ENCODE results near the gene RAET1G.
"Not testable (repeated sequence)": the region's sequence is repeated elsewhere in the genome, so short reads cannot be mapped to it uniquely, and the experiment has no call there.

The RAET1G gene, protein sequence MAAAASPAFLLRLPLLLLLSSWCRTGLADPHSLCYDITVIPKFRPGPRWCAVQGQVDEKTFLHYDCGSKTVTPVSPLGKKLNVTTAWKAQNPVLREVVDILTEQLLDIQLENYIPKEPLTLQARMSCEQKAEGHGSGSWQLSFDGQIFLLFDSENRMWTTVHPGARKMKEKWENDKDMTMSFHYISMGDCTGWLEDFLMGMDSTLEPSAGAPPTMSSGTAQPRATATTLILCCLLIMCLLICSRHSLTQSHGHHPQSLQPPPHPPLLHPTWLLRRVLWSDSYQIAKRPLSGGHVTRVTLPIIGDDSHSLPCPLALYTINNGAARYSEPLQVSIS

DNA sequence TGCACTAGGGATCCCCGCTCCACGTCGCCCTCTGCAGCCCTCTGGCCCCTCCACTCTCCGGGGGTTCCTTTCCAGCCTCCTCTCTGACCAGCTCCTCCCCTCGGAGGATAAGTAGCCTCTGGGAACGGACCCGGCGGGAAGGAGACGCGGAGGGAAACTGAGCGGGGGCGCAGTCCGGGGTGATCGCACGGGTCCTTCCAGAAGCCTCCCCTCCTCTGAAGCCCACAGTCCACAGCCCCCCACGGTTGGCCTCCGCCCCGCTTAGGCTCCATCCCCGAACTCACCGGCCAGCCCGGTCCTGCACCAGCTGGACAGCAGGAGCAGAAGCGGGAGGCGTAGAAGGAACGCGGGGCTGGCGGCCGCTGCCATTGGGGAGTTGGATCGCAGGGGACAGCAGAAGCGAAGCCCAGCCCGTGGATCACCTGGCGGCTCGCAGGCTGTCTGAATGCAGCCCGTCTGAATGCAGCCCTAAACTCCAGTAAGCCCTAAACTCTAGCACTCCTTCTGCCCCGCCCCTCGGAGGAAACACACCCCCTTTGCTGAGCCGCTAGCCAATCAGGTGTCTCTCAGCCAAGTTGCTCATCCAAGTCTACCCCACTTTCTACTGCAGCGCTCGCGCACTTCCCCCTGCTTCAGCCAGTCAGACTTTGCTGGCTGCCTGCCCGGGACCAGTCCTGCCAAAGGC is at the start of gene RAET1G:
TSS of gene RAET1G (minus strand) at position 480 of the 685 bp plus-strand sequence. CDS start at position 369, 111 bp downstream.
- H3K27ac Mint-ChIP-seq = no peak within 1 kb of the TSS
- H3K4me3 Mint-ChIP-seq = peak within 1 kb of the TSS; percentile 81
- peaks cover 79% of the 10 kb centered on the region for H3K27me3 Mint-ChIP-seq (ENCODE audit: low read depth)
- H3K4me1 Mint-ChIP-seq (ENCODE audit: low read depth) = peaks cover 23% of the 10 kb centered on the region
- no peaks in the 10 kb centered on the region for H3K36me3 Mint-ChIP-seq (ENCODE audit: low read depth)
- no peaks in the 10 kb centered on the region for H3K9me3 Mint-ChIP-seq

DNA sequence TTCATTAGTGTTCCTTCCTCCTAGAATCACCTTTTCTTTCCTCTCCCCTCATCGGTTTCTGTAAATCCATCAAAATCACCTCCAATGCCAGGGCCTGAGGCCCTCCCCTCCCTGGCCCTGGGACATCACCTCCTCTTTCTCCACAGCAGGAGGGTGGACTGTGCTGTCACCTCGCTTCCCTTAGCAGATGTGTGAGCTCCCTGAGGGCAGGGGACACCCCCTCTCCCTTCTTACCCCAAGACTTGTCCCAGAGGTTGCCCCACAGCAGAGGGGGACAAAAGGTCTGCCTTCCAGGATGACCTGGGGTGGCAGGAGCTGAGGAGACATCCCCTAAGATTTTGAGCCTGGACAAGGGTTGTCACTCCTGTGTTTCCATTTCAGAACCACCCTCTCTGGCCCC is 46.7 kb upstream of the RAET1G start:
- no peaks in the 10 kb centered on the region for H3K9me3 Mint-ChIP-seq
- H3K36me3 Mint-ChIP-seq (ENCODE audit: low read depth) = peaks cover 11% of the 10 kb centered on the region
- H3K4me3 Mint-ChIP-seq = no peak overlapping the region
- peaks cover 13% of the 10 kb centered on the region for H3K4me1 Mint-ChIP-seq (ENCODE audit: low read depth)
- H3K27me3 Mint-ChIP-seq (ENCODE audit: low read depth) = peaks cover 84% of the 10 kb centered on the region
- no peak overlapping the region for H3K27ac Mint-ChIP-seq

DNA sequence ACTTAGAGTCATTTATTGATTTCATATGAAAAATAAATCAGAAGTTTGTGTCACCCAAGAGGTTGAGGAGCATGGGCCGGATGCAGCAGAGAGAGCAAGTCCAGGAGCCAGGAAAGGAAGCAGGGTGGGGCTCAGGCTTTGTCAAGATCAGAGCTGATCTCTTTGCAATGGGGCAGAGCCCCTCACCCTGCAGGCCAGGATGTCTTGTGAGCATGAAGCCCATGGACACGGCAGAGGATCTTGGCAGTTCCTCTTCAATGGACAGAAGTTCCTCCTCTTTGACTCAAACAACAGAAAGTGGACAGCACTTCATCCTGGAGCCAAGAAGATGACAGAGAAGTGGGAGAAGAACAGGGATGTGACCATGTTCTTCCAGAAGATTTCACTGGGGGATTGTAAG is 46.0 kb upstream of the RAET1G start:
- H3K4me3 Mint-ChIP-seq, H3K27ac Mint-ChIP-seq, H3K9me3 Mint-ChIP-seq: not testable (repeated sequence)
- Mint-ChIP-seq H3K36me3 (ENCODE audit: low read depth) (peaks cover 11% of the 10 kb centered on the region), H3K27me3 (ENCODE audit: low read depth) (peaks cover 84% of the 10 kb centered on the region), H3K4me1 (ENCODE audit: low read depth) (peaks cover 18% of the 10 kb centered on the region)

DNA sequence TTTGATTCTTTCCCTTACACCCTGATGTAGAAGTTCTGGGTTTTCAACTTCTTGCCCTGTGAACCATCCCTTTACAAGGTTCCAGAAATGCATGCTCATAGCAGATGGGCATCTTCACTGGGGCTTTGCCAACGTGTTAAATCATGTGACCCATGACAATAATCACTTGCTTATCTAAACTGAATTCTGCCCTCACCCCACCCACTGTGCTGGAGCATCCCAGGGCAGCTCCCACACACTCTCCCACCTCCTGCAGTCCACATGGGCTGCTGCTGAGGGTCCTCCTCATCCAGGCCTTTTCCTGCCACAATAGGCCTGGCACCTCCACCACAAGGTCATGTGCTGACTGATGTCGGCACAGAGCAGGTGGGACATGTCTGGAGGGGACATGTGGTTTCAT is 45.1 kb upstream of the RAET1G start:
- H3K4me3 Mint-ChIP-seq, H3K27ac Mint-ChIP-seq, H3K9me3 Mint-ChIP-seq: not testable (repeated sequence)
- peaks cover 24% of the 10 kb centered on the region for H3K4me1 Mint-ChIP-seq (ENCODE audit: low read depth)
- H3K36me3 Mint-ChIP-seq (ENCODE audit: low read depth) = peaks cover 11% of the 10 kb centered on the region
- peaks cover 88% of the 10 kb centered on the region for H3K27me3 Mint-ChIP-seq (ENCODE audit: low read depth)

DNA sequence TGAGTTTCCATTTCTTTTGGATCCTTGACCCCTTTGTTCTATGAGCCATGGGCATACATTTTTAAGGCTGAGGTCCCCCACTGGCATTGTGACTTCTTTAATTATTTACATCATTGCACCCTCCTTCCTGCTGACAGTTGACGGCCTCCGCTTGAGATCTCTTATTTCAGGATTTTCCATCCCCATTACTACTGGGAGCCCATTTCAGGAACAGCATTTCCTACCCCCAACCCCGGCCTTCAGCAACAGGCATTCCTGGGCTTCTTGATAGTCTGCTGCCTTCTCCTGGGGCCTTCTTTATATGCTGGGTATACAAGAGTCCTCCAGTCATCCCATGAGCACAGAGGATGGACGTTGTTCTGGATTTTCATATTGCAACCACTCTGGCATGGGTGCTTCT is 44.7 kb upstream of the RAET1G start:
- H3K27ac Mint-ChIP-seq = no peak overlapping the region

DNA sequence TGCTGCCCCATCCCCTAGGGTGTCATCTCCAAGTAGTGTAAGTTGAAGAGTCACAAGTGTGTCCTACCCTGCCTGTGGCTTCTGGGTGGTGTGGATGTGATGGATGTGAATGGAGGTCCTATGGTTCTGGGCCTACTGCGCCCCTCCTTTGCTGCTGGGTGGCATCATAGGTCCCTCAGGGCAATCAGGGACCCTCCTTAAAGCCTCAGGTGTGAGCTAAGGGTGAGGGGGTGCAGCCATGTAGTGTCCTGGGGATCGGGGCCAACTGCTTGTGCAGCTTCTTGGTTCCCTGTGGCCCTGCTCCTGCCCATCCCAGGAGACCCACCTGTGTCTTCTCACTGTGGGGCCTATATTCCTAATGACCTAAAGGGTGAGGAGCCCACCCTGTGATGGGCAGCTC is 43.4 kb upstream of the RAET1G start:
- H3K36me3 Mint-ChIP-seq (ENCODE audit: low read depth); H3K9me3 Mint-ChIP-seq; H3K4me3 Mint-ChIP-seq; H3K27ac Mint-ChIP-seq: not testable (repeated sequence)
- peaks cover 25% of the 10 kb centered on the region for H3K4me1 Mint-ChIP-seq (ENCODE audit: low read depth)
- H3K27me3 Mint-ChIP-seq (ENCODE audit: low read depth) = peaks cover 83% of the 10 kb centered on the region

More for the DNA sequence above, 44.7 kb upstream of the RAET1G start:
- H3K36me3 Mint-ChIP-seq (ENCODE audit: low read depth) = peaks cover 11% of the 10 kb centered on the region
- peaks cover 85% of the 10 kb centered on the region for H3K27me3 Mint-ChIP-seq (ENCODE audit: low read depth)
- peaks cover 25% of the 10 kb centered on the region for H3K4me1 Mint-ChIP-seq (ENCODE audit: low read depth)
- no peaks in the 10 kb centered on the region for H3K9me3 Mint-ChIP-seq
- no peak overlapping the region for H3K4me3 Mint-ChIP-seq

DNA sequence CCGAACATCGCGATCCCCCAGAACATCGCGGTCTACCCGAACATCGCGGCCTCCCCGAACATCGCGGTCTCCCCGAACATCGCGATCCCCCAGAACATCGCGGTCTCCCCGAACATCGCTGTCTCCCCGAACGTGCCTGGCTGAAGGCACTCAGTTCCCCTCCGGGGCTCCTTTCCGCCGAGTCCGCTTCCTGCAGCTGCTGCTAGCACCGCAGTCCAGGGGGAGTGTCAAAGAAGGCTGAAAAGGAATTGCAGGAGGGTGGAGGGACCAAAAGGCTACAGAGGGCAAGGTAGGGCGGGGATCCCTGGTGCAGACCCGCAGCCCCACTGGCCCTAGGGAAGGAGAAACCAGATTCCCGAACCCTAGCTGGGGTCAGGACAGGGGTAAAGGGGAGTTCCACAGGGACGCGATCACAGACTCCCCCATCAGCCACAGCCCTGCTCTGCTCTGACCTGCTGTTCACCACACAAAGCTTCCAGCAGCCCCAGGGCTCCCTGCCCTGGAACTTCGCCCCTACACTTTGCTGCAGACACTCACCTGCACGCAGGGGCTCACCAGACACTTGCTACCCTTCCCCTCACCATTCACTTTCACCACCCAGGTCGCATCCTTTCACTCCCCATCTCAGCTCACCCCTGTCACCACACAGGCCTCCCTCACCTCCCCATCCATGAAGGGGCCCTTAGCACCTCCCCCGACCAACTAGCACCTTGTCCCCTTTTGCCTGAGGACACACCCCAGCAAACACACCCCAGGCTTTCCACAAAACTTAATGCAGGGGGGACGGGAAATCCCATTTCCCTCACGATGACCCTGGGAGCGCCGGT is 42.5 kb upstream of the RAET1G start:
- Mint-ChIP-seq H3K4me1 (ENCODE audit: low read depth) (peaks cover 25% of the 10 kb centered on the region), H3K4me3 (peak overlapping the region; percentile 91), H3K27me3 (ENCODE audit: low read depth) (peaks cover 83% of the 10 kb centered on the region), H3K27ac (peak overlapping the region; percentile 82), H3K9me3 (no peaks in the 10 kb centered on the region), H3K36me3 (ENCODE audit: low read depth) (peaks cover 8% of the 10 kb centered on the region)

DNA sequence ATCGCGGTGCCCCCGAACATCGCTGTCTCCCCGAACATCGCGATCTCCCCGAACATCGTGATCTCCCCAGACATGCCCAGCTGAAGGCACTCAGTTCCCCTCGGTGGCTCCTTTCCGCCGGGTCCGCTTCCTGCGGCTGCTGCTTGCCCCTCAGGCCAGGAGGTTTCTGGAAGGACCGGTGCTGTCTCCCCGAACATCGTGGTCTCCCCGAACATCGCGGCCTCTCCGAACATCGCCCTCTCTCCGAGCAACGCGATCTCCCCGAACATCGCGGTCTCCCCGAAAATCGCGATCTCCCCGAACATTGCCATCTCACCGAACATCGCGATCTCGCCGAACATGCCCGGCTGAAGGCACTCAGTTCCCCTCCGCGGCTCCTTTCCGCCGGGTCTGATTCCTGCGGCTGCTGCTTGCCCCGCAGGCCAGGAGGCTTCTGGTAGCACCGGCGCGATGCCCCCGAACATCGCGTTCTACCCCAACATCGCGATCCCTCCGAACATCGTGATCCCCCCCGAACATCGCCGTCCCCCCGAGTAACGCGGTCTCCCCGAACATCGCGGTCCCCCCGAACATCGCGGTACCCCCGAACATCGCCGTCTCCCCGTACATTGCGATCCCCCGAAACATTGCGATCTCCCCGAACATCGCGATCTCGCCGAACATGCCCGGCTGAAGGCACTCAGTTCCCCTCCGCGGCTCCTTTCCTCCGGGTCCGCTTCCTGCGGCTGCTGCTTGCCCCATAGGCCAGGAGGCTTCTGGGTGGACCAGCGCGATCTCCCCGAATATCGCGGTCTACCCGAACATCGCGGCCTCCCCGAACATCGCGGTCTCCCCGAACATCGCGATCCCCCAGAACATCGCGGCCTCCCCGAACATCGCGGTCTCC is 41.6 kb upstream of the RAET1G start:
- peaks cover 25% of the 10 kb centered on the region for H3K4me1 Mint-ChIP-seq (ENCODE audit: low read depth)
- no peaks in the 10 kb centered on the region for H3K9me3 Mint-ChIP-seq
- peak overlapping the region; percentile 82 for H3K27ac Mint-ChIP-seq
- peaks cover 84% of the 10 kb centered on the region for H3K27me3 Mint-ChIP-seq (ENCODE audit: low read depth)
- H3K4me3 Mint-ChIP-seq = peak overlapping the region; percentile 91
- peaks cover 7% of the 10 kb centered on the region for H3K36me3 Mint-ChIP-seq (ENCODE audit: low read depth)

DNA sequence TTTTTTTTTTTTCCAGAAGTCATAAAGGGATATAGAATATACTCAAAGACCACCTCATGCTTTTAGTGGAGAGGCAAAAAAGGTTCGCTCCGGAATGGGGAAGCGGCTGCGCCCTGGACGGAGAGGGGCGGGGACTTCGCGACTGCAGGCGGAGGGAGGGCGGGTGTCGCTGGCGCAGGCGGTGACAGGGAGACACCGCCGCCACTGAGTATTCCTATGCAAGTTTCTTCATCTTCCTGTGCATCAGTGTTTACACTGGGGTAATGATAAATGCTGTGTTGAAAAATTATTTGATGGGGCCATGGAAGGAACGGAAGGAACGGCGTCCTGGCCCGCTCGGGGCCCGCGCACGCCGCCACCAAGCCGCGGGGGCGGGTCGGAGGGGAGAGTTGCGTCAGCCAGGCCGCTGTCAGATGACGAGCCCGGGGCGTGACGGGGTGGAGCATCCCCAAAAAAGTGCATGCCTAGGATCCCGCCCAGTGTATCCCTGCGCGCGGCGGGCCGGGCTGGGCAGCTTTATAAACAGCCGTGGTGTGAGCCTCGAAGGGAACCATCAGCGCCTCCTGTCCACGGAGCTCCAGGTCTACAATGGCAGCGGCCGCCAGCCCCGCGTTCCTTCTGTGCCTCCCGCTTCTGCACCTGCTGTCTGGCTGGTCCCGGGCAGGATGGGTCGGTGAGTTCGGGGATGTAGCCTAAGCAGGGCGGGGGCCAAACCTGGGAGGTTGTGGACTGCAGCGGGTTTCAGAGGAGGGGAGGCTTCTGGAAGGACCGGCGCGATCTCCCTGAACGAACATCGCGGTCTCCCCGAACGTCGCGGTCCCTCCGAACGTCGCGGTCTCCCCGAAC is 40.8 kb upstream of the RAET1G start, which contains the start of gene ULBP1:
TSS of gene ULBP1 (plus strand) at position 482 of the 846 bp plus-strand sequence. CDS start at position 589, 107 bp downstream.
- Mint-ChIP-seq H3K4me3 (peak within 1 kb of the TSS; percentile 91), H3K27ac (peak within 1 kb of the TSS; percentile 82), H3K36me3 (ENCODE audit: low read depth) (peaks cover 3% of the 10 kb centered on the region), H3K27me3 (ENCODE audit: low read depth) (peaks cover 84% of the 10 kb centered on the region), H3K9me3 (no peaks in the 10 kb centered on the region), H3K4me1 (ENCODE audit: low read depth) (peaks cover 25% of the 10 kb centered on the region)

DNA sequence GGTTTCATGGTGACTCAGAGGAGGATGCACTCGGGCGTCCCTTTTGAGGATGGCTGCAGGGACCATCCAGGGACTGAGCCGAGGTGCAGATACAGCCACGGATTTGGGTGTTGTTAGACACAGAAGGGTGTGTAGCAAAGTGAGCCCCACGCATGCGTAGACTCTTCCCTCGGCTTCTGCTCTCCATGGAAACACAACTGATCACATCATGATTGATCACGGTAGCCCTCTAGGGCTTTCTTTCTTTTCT is 40.2 kb upstream of the RAET1G start:
- Mint-ChIP-seq H3K36me3 (ENCODE audit: low read depth) (peaks cover 3% of the 10 kb centered on the region), H3K27me3 (ENCODE audit: low read depth) (peaks cover 84% of the 10 kb centered on the region), H3K4me3 (peak overlapping the region; percentile 91), H3K9me3 (no peaks in the 10 kb centered on the region), H3K4me1 (ENCODE audit: low read depth) (peaks cover 26% of the 10 kb centered on the region), H3K27ac (peak overlapping the region; percentile 82)

DNA sequence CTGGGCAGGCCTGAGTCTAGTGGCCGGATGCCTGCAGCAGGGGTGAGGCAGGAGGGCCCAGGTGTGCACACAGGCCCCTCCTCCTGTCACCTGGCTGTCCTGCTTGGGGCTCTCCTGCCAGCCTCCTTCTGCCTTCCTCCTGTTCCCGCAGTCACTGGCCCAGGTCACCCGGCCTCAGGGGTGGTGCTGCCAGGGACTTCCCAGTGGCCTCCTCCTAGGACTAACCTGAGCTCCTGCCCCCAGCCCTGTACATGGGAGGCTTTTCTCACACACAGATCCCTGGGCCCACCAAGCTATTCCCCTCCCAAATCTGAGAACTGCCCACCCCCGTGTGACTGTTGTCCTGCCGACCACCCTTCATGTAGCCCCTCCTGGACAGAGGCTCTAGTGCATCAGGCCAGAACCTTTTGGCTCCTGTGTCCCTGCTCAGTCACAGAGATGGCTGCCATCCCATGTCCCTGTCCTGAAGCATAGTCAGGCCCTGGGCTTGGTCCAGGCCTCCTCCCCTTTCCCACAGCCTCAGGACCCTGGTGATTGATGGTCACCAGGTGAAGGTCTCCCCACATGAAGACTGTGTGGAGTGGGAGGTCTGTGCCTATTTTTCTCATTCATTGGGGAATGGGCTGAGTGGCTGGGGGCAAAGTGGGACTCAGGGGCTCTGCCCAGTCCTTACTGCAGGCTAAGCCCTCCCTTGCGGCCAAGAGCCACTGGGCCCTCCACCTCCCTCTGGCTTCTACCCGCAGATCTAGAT is 39.7 kb upstream of the RAET1G start:
- no peaks in the 10 kb centered on the region for H3K9me3 Mint-ChIP-seq
- H3K4me1 Mint-ChIP-seq (ENCODE audit: low read depth) = peaks cover 27% of the 10 kb centered on the region
- H3K36me3 Mint-ChIP-seq (ENCODE audit: low read depth) = peaks cover 3% of the 10 kb centered on the region
- H3K27me3 Mint-ChIP-seq (ENCODE audit: low read depth) = peaks cover 85% of the 10 kb centered on the region
- H3K27ac Mint-ChIP-seq = peak overlapping the region; percentile 82
- peak overlapping the region; percentile 91 for H3K4me3 Mint-ChIP-seq

DNA sequence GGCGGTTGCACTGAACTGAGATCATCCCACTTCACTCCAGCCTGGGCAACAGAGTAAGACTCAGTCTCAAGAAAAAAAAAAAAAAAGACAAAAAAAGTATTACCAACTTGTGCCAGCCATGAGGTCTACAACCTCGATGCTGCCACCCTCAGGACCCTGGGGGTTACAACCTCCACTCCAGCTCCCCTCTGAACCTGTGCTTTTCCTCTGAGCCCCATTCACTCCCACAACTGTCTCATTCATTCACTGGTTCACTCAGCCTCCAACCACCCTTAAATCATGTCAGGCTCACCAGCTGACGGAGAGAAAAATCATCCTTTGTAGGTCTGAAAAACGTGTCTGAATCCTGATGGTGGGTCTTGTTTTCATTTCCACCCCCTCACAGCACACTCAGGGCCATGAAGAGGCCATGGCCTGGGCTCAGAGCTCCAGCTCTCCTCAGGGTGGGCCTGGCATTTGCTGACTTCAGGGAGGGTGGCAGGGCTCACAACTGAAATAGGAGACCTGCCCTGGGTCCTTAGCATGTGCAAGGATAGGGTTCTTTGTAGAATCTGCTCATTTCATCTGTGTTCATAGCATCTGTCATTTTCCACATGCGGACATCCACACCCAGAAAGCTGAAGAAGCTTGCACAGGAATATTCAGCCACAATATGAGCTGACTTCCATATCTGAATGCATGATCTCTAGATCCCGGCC is 39.0 kb upstream of the RAET1G start:
- Mint-ChIP-seq H3K4me1 (ENCODE audit: low read depth) (peaks cover 27% of the 10 kb centered on the region), H3K27me3 (ENCODE audit: low read depth) (peaks cover 84% of the 10 kb centered on the region), H3K36me3 (ENCODE audit: low read depth) (peaks cover 3% of the 10 kb centered on the region), H3K9me3 (no peaks in the 10 kb centered on the region), H3K4me3 (no peak overlapping the region), H3K27ac (no peak overlapping the region)
